Astrocyte of the cerebellum (primary cell): ENCODE measurements around the gene UQCRHL.

Experiments
- DNase-seq: peaks from one replicate; pipeline ENCODE4 v3.0.0-alpha.2; 2011; ENCODE audit warnings: low read depth
- H3K4me3 ChIP-seq: 2 replicates; pipeline ENCODE4 v1.5.1; 2011; ENCODE audit warnings: mild to moderate bottlenecking, low read depth, low read length, moderate library complexity
- in situ Hi-C: cut with HindIII; loops from 2 replicates; pipeline ENCODE4 v1.10.0; 2017; ENCODE audit warnings: low sequenced_read_pairs
- TF ChIP-seq, protein P1 (sequence below): IDR thresholded peaks from 2 replicates; pipeline ENCODE4 v1.5.1; 2012; ENCODE audit warnings: low read length, low read depth, moderate library complexity, mild to moderate bottlenecking; ENCODE audit errors: missing control alignments

The UQCRHL gene

DNA sequence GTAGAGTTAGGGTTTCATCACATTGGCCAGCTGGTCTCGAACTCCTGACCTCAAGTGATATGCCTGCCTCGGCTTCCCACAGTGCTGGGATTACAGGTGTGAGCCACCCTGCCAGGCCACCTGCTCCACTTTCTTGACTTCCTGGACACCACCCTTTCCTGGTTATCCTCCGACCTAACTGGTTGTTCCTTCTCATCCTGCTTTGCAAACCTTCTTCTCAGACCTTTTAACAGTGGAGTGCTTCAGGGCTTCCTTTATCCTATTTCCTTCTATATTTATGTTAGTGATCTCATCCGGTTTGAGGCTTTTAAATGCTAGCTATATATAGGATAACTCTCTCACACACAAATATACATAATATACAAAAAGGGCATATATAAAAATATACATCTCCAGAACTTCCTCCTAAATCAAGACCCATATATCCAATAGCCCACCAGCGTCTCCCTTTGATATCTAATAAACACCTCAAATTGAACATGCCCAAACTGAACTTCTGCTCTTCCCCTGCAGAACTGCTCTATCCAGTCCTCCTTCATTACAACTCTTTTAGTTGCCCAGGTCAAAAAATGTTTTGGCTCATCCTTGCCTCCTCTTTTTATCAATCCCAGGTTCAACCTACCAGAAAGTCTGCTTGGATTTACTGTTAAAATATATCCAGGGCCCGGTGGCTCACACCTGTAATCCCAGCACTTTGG lies 19.5 kb upstream of the UQCRHL start:
- in situ Hi-C loops = no loop called here
- TF ChIP-seq, protein P1, sequence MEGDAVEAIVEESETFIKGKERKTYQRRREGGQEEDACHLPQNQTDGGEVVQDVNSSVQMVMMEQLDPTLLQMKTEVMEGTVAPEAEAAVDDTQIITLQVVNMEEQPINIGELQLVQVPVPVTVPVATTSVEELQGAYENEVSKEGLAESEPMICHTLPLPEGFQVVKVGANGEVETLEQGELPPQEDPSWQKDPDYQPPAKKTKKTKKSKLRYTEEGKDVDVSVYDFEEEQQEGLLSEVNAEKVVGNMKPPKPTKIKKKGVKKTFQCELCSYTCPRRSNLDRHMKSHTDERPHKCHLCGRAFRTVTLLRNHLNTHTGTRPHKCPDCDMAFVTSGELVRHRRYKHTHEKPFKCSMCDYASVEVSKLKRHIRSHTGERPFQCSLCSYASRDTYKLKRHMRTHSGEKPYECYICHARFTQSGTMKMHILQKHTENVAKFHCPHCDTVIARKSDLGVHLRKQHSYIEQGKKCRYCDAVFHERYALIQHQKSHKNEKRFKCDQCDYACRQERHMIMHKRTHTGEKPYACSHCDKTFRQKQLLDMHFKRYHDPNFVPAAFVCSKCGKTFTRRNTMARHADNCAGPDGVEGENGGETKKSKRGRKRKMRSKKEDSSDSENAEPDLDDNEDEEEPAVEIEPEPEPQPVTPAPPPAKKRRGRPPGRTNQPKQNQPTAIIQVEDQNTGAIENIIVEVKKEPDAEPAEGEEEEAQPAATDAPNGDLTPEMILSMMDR = no peak
- H3K4me3 ChIP-seq = no peak overlapping the region
- DNase-seq = no peak

DNA sequence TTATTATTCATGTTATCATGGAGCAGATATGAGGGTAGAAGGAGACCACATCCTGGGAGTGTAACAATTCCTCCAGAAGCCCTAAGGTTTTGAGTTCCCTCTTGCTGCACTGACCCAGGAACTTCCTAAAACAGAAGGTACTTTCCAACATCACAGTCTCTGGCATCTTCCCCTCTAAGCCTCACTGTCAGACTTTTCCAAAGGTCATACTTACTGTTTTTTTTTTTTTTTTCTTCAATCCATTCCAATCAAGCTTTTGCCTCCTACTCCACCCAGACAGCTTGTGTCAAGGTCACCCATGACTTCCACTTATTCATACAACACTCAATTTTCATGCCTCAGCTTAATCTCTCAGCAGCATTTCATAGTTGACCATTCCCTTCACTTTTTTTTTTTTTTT lies 18.4 kb upstream of the UQCRHL start:
- in situ Hi-C loops = no loop called here
- TF ChIP-seq, protein P1 = no peak
- no peak for DNase-seq
- no peak overlapping the region for H3K4me3 ChIP-seq

GRCh38 chr1:15820478-15820877 lies 13.0 kb upstream of the UQCRHL start:
- in situ Hi-C loops = no loop called here
- DNase-seq = no peak

GRCh38 chr1:15816674-15817073 lies 9.2 kb upstream of the UQCRHL start:
- no peak for DNase-seq
- TF ChIP-seq, protein P1 = no peak
- in situ Hi-C loops = loop anchor here (5.0 kb wide), 1 partner anchor 56 kb away; no protein-coding TSS in a partner anchor
- H3K4me3 ChIP-seq = no peak overlapping the region

More at GRCh38 chr1:15820478-15820877, 13.0 kb upstream of the UQCRHL start:
- no peak overlapping the region for H3K4me3 ChIP-seq
- TF ChIP-seq, protein P1 = no peak

DNA sequence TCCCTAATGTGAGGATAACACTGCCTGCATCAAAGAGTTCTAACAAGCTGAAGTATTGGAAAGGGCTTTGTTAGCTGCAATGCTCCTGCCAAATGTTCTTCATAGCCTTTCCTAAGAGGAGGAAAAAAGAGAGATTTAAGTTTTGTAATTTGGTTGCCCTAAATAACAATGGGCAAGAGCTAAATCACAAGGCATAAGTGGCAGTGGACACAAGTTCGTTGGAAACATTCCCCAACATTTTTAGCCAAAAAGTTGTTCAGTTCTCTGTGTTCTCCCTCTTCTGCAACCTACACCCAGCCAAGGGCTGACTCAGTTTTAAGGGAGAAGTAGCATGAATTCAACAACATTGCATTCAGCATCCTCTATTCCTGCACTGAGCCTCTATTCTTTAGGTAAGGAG lies 2.6 kb upstream of the UQCRHL start:
- TF ChIP-seq, protein P1 = no peak
- H3K4me3 ChIP-seq = no peak overlapping the region
- DNase-seq = no peak
- in situ Hi-C loops = no loop called here

DNA sequence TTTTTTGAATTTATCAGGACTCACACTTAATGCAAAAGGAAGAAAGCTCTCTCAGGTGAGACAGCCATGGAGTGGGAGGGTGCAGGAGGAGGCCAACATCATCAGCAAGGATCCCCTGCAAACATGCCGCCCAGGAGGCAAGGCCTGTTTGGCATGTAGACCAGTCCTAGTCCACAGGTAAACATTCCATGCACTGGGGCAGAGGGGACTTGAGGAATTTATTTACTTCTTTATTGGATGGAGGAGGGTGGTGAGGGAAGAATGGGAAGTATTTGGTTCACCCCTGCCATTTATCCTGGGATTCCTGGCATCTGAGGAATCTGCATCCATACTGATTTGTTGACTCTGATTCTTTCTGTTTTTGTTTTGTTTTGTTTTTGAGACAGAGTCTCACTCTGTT lies 1.5 kb upstream of the UQCRHL start:
- in situ Hi-C loops = no loop called here
- TF ChIP-seq, protein P1 = no peak
- no peak overlapping the region for H3K4me3 ChIP-seq
- no peak for DNase-seq

- TF ChIP-seq, protein P1 = no peak
- no peak overlapping the region for H3K4me3 ChIP-seq
- DNase-seq = no peak
- in situ Hi-C loops = no loop called here
Measured at GRCh38 chr1:15807121-15807520, 328 bp downstream of the UQCRHL start.
